ENCODE results near the gene S100A9.

The S100A9 gene

DNA sequence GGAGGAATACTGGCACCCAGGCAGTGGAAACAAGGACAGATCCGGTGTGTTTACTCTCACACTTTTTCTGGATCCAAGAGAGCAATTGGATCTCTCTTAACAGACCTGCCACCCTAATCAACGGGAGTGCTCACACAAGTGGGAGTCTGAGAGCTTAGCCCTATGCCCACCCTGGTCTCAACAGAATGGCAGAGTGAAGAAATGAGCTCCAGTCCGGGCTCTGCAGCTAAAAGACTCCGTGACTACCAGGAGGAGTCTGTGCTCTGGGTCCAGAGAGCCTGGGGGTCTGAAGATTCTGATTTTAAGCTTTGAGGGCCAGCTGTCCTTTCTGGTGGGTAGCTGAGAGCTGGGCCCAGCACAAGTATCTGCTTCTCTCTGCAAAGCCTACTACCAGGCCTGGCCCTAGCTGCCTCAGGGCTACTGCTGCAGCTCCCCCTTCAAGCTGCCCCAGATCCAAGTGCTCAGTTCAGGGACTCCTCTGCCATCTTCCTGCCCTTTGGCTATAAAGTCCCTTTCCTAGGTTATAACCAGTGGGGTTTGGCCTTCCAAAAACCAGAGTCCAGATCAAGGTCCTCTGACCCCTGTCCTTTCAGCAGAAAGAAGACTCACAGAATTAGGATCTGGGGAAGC lies 3.9 kb downstream of the S100A9 start:
- DNase-seq (ENCODE audit: low read depth): no peak

DNA sequence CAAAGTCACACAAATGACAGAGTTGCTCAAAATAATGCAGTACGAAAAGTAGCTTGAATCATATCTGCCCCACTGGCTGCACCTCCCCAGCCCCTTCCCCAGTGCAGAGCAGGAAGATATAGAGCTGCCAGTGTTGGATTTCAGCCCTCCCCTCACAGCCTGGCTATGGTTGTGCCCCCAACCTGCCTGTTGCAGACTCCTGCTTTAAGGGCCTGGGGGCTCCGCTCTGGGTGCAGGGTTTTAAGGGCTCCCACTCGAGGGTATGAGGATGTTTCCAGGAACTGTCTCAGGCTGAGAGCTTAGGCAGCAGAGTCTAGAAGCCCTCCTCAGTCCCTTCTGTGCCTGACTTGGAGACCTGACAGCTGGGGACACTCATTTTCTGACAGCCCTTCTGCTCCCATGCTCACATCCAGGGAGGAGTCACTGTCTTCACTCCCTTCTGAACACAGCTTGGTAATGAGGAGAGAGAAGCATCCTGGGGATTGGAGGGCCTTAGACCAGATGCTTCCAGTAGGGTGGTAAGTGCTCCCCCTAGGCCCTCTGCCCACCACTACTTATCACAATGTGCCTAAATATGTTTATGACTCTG lies 4.6 kb downstream of the S100A9 start:
- no peak for DNase-seq (ENCODE audit: low read depth)

DNA sequence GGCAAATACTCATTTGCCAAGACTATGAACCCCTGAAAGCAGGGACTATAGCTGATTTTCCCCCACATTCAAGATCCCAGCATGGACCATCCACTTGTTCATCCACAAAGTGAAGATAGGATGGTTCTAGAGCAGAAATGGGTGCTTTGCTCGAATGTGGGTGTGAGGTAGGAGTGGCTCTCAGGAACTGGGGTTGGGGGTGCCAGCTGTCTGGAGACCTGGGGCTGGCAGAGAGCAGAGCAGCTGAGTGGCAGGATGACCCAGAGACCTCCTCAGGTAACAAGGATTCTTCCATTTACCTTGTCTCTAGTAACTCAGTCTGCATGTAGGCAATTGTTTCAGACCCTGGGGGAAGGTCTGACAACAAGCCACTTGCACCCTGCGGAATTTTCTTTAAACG lies 6.0 kb downstream of the S100A9 start:
- no peak for DNase-seq (ENCODE audit: low read depth)

GRCh38 chr1:153364156-153364555 lies 6.5 kb downstream of the S100A9 start:
- DNase-seq (ENCODE audit: low read depth): no peak

- DNase-seq (ENCODE audit: low read depth): no peak
These were observed 7.4 kb downstream of the S100A9 start for GRCh38 chr1:153364766-153365666.

- no peak for DNase-seq (ENCODE audit: low read depth)
These were observed 8.0 kb downstream of the S100A9 start for GRCh38 chr1:153365696-153366095.

GRCh38 chr1:153366261-153366660 lies 8.6 kb downstream of the S100A9 start:
- no peak for DNase-seq (ENCODE audit: low read depth)

- no peak for DNase-seq (ENCODE audit: low read depth)
These were observed 9.4 kb downstream of the S100A9 start for GRCh38 chr1:153367090-153367489.

GRCh38 chr1:153368495-153368894 lies 10.8 kb downstream of the S100A9 start:
- DNase-seq (ENCODE audit: low read depth): no peak

DNA sequence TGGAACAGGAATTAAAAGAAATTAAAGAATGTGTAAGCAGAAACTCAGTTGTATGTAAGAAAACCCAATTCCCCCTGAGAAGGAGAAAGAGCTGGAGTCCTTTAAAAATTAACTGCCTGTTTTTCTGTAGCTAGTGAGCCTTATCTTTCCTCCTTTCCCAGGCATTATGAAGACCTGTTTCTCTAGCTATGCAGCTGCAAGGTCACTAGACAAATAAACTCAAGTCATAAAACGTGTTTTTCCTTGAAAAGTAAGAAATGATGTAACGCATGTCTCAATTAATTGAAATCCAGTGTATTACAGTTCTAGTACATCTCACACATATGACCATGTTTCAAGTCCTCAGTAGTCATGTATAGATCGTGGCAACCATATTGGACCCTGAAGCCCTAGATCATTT lies 12.5 kb downstream of the S100A9 start:
- no peak for DNase-seq (ENCODE audit: low read depth)

GRCh38 chr1:153371231-153371630 lies 13.6 kb downstream of the S100A9 start:
- DNase-seq (ENCODE audit: low read depth): no peak

- DNase-seq (ENCODE audit: low read depth): no peak
These were observed 14.9 kb downstream of the S100A9 start for GRCh38 chr1:153372571-153372970.

- DNase-seq (ENCODE audit: low read depth): no peak
These were observed 16.4 kb downstream of the S100A9 start for GRCh38 chr1:153374071-153374470.

DNA sequence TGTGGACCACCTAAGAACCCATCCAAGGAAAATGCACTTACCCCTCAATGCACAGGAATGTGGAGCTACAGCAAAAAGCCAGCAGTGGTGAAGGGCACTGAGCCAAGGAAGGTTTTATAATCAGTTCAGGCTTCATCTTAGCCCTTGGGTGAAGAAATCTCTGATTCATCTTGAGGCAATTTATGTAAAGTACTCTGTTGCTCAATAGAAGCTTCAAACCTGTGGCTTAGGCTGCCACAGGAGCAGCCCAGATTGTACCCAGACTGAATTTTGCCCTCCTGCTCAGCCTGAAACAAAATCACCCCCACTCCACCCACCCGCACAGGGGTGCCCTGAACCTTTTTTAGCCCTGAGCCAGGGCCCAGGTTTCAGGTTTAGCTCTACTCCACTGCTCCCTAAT lies 17.9 kb downstream of the S100A9 start, which contains the start of gene S100A12:
Gene S100A12, minus strand, starts transcription at position 111 of the 400 bp plus-strand sequence. CDS start 1,029 bp downstream, outside the sequence.
- DNase-seq (ENCODE audit: low read depth): no peak

DNA sequence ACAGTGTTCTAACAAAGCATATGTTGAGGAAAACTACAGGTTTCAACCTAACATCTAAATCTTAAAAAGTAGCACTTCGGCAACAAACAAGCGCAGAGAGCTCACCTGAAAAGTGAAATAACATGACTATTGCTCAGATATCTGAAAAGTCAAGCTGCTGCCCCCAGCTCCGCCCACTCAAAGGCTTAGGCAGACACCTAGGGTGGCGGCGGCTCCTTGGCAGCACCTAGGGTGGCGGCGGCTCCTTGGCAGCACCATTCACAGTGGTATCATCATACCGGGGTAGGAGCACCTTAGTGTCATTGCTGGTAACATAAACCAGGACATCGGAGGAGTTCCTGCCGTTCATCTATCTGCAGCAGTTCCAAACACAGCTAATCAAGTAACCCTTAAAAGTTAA lies 21.9 kb downstream of the S100A9 start:
- DNase-seq (ENCODE audit: low read depth): no peak

DNA sequence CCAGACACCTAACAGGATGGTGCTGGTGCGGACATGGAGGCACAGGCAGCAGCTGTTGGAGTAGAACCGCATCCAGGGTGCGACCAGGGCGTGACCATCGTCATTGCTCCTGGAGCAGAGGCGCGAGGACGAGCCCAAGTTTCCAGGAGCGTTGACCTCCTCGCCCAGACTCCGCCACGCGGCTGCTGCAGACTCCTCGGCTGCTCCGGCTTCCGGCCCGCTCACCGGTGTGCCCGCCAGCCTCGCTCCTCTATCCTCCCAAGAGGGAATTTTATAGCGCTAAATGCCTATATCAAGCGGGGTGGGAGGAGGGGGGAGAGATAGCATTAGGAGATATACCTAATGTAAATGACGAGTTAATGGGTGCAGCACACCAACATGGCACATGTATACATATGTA lies 23.1 kb downstream of the S100A9 start:
- no peak for DNase-seq (ENCODE audit: low read depth)

DNA sequence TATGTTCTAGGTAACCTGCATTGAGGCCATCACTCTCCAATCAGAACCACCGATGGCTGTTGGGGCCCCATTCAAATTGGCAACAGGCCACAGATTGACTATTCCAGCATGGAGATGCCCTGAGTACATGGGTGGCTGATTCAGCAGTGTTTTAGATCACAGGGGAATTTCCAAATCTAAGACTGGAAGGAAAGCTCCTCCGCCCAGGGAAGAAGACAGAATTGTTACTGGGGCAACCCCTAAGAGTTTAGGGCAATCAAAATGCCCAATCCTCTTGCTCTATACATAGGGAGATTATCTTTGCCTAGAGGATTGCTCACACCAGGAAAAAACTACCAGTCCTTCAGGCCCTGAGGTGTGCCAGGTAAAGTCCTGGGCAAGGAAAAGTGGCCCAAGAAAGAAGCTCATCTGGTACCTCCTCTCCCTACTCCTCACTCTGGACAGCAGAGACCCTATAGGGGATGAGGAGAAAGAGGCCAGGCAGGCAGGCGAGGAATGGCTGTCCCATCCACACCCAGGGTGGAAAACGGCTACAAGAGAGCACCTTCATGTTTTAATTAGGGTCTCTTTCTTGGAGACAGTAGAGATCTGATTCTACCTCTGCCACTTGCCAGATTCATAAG lies 27.4 kb downstream of the S100A9 start:
- no peak for DNase-seq (ENCODE audit: low read depth)

DNA sequence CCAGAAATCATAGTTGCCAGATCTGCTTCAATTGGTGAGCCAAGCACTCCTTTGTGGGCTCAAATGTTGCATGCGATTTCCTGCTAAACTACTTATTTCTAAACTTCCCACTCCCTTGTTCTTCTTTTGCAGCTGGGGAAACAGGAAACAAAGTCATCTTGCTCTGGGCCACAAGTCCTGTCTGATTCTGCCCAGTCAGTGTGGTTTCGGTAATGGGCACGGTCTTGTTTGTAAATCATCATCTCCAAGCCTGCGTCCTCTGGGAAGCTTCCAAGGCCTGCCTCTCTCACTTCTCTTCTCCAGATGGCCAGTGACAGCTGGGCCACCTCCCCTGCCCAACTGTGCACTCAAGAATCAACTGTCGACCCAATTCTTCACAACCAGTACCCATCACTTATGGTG lies 28.8 kb downstream of the S100A9 start:
- DNase-seq (ENCODE audit: low read depth): no peak

DNA sequence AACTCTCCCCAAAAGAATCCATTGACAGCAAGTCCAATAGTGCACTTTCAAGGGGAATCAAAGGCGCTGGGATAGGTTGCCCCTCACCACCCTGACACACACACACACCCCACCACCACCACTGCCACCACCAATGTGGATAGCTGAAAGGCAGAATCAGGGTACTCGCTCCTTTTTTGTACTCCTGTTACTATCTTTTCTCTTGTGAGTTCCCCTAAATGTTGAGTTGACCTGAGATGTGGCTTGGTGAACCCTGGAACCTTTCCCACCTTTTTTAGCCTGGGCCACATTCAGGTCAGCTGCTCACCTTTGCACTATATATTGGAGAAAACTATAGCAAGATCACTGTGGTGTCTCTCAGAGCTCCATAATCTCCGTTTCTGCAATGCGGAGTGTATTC lies 29.3 kb downstream of the S100A9 start:
- DNase-seq (ENCODE audit: low read depth): no peak

GRCh38 chr1:153387785-153388184 lies 30.1 kb downstream of the S100A9 start:
- no peak for DNase-seq (ENCODE audit: low read depth)

DNA sequence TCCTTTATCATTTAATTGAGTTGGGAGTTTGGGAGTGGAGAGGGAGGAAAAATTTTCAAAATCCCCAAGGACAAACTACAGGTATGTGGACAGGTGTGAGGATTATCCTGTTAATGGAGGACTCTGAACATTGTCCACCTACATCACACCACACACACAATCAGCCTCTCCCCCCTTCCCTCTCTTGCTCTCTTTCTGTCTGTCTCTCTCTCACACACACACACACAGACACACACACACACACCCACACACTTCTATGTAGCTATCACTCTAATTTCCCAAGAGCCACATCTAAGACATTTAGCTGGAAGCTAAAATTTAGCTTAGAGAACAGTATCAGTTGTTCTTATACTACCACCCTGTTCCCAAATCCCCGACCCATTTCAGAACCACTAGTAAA lies 31.7 kb downstream of the S100A9 start:
- no peak for DNase-seq (ENCODE audit: low read depth)
